Sigmoid colon (tissue), 7 donors: ENCODE measurements around the gene ACTN4. TPM values are rescaled to one million over a fixed set of nuclear protein-coding genes. Genes with fewer than 3 reads are reported as not detected.

Experiments used
- DNase-seq: peaks from one replicate; pipeline ENCODE4 v3.0.0-alpha.2; 2019
- H3K27ac ChIP-seq, 4 donors: fragments of 200-600 bp; sonication (generic); one replicate each; pipeline ENCODE4 v1.5.1; 2016 to 2019; ENCODE audit warnings: mild to moderate bottlenecking in 1 of 4
- H3K27me3 ChIP-seq, 3 donors: fragments of 200-600 bp; sonication (generic); one replicate each; pipeline ENCODE4 v1.5.1; 2019; ENCODE audit warnings: mild to moderate bottlenecking in 1 of 3
- H3K36me3 ChIP-seq, 4 donors: fragments of 200-600 bp; sonication (generic); one replicate each; pipeline ENCODE4 v1.5.1; 2016 to 2019
- H3K4me1 ChIP-seq, 4 donors: fragments of 200-600 bp; sonication (generic); one replicate each; pipeline ENCODE4 v1.5.1; 2017 to 2019
- H3K4me3 ChIP-seq, 4 donors: fragments of 200-600 bp; sonication (generic); one replicate each; pipeline ENCODE4 v1.5.1; 2017 to 2019; ENCODE audit warnings: mild to moderate bottlenecking in 2 of 4, moderate library complexity in 1 of 4
- H3K9me3 ChIP-seq, 4 donors: fragments of 200-600 bp in 3 of 4; sonication (generic) in 3 of 4; one replicate each; pipeline versions ENCODE4 v1.5.1 to v1.6.1; 2013 to 2019
- CTCF ChIP-seq, 4 experiments: fragments of 450-650 bp in 3 of 4; fragments of 200-600 bp in 1 of 4; IDR thresholded peaks; one replicate each; pipeline ENCODE4 v1.5.1; 2016 to 2019; ENCODE audit warnings: antibody characterized with exemption in 4 of 4, mild to moderate bottlenecking in 3 of 4, moderate library complexity in 2 of 4
- EP300 ChIP-seq, 4 donors: sonication (generic); formaldehyde crosslinking; IDR thresholded peaks; one replicate each; pipeline ENCODE4 v1.6.1; 2017; ENCODE audit warnings: antibody characterized with exemption in 4 of 4
- POLR2A ChIP-seq, 2 donors: fragments of 450-650 bp; IDR thresholded peaks; one replicate each; pipeline ENCODE4 v1.6.1; 2016; ENCODE audit warnings: antibody characterized with exemption in 2 of 2, mild to moderate bottlenecking in 2 of 2, moderate library complexity in 2 of 2
- POLR2AphosphoS5 ChIP-seq, 4 donors: sonication (generic); formaldehyde crosslinking; IDR thresholded peaks; one replicate each; pipeline ENCODE4 v1.6.1; 2017; ENCODE audit warnings: antibody characterized with exemption in 4 of 4
- WGBS, 2 donors: extraction: QIAGEN DNeasy Blood & Tissue Kit; methylation state at CpG; one replicate each; pipeline ENCODE4 v1.1.7; 2013; 5-methylcytosine and 5-hydroxymethylcytosine counted together
- intact Hi-C: fragments of 100-400 bp; cut with DNase I; formaldehyde crosslinking; loops from one replicate; pipeline ENCODE4 v1.15.1; 2023
- polyA plus RNA-seq, 3 donors: library from polyadenylated mRNA; stranded (reverse); fragments of 200-250 nt; gene quantifications; one replicate each; pipeline ENCODE4 v1.2.3, GENCODE V29; 2013
- total RNA-seq, 4 donors: library from RNA; depleted of rRNA; stranded (reverse); fragments of >200 nt; gene quantifications; one replicate each; pipeline ENCODE4 v1.1.0, GENCODE V29; 2016
- donor health status: healthy with polysubstance abuse.
- donor health status: Bipolar disorder and iron deficiency.
- donor health status: healthy.

The ACTN4 gene
- total and polyA plus RNA-seq, 7 donors = 122 to 456 (median 176) TPM

GRCh38 chr19:38615007-38615581, 32.4 kb upstream of the ACTN4 start:
- 78 to 82% methylated on average over 7 of the region's 7 CpGs for WGBS, 2 donors
- no peaks in the 10 kb centered on the region for H3K36me3 ChIP-seq
- no peak overlapping the region for H3K4me3 ChIP-seq
- intact Hi-C loops = loop anchor here (5.0 kb wide), 2 partner anchors 213 to 317 kb away; partner anchors contain the start of genes FAM98C, MRPS12 and SARS2
- no peaks in the 10 kb centered on the region for H3K9me3 ChIP-seq
- H3K27ac ChIP-seq = no peak overlapping the region
- TF ChIP-seq POLR2A (IDR thresholded peaks at IDR 0.05) (no peak), CTCF (IDR thresholded peaks at IDR 0.05) (no peak), EP300 (IDR thresholded peaks at IDR 0.05) (no peak), POLR2AphosphoS5 (IDR thresholded peaks at IDR 0.05) (no peak)
- no peak for DNase-seq
- H3K4me1 ChIP-seq = peaks cover 0 to 18% (median 15%) of the 10 kb centered on the region in 4 donors
- no peaks in the 10 kb centered on the region for H3K27me3 ChIP-seq

- TF ChIP-seq POLR2AphosphoS5 (IDR thresholded peaks at IDR 0.05) (no peak), EP300 (IDR thresholded peaks at IDR 0.05) (no peak), CTCF (IDR thresholded peaks at IDR 0.05) (no peak), POLR2A (IDR thresholded peaks at IDR 0.05) (no peak)
- intact Hi-C loops = loop anchor here (5.0 kb wide), 2 partner anchors 214 to 316 kb away; partner anchors contain the start of genes FAM98C, MRPS12 and SARS2
- Histone ChIP-seq H3K4me3 (no peak overlapping the region), H3K27ac (no peak overlapping the region), H3K4me1 (peaks cover 0 to 24% (median 19%) of the 10 kb centered on the region in 4 donors), H3K9me3 (no peaks in the 10 kb centered on the region), H3K36me3 (peaks cover 2 to 11% (median 11%) of the 10 kb centered on the region in 4 donors), H3K27me3 (no peaks in the 10 kb centered on the region)
- DNase-seq = no peak
- 85 to 86% methylated on average over 6 of the region's 6 CpGs for WGBS, 2 donors
Measured at GRCh38 chr19:38616265-38616664, 31.2 kb upstream of the ACTN4 start.

- Histone ChIP-seq H3K4me3 (peak overlapping the region in 2 of 4 donors; percentile 81 to 83), H3K27ac (no peak overlapping the region), H3K27me3 (no peaks in the 10 kb centered on the region), H3K9me3 (no peaks in the 10 kb centered on the region), H3K4me1 (peaks cover 0 to 24% (median 19%) of the 10 kb centered on the region in 4 donors), H3K36me3 (peaks cover 13 to 22% (median 17%) of the 10 kb centered on the region in 4 donors)
- WGBS, 2 donors = 59 to 84% methylated on average over 9 of the region's 9 CpGs
- TF ChIP-seq EP300 (IDR thresholded peaks at IDR 0.05) (no peak), POLR2A (IDR thresholded peaks at IDR 0.05) (no peak), POLR2AphosphoS5 (IDR thresholded peaks at IDR 0.05) (no peak), CTCF (IDR thresholded peaks at IDR 0.05) (no peak)
- DNase-seq = no peak
- intact Hi-C loops = loop anchor here (5.0 kb wide), 2 partner anchors 215 to 315 kb away; partner anchors contain the start of genes FAM98C, MRPS12 and SARS2
Measured at GRCh38 chr19:38617283-38617763, 30.1 kb upstream of the ACTN4 start.

GRCh38 chr19:38617764-38618589, 29.5 kb upstream of the ACTN4 start, which contains the start of gene MAP4K1:
Gene MAP4K1 (minus strand): TSS chr19:38617953. CDS start chr19:38617895, 58 bp downstream.
- Histone ChIP-seq H3K4me3 (peak within 1 kb of the TSS; percentile 50 to 98 (median 82)), H3K9me3 (no peaks in the 10 kb centered on the region), H3K36me3 (peaks cover 13 to 27% (median 22%) of the 10 kb centered on the region in 4 donors), H3K27ac (peak within 1 kb of the TSS; percentile 84 to 94 (median 88)), H3K4me1 (peaks cover 0 to 24% (median 19%) of the 10 kb centered on the region in 4 donors), H3K27me3 (no peaks in the 10 kb centered on the region)
- TF ChIP-seq EP300 (IDR thresholded peaks at IDR 0.05) (no peak), POLR2A (IDR thresholded peaks at IDR 0.05) (no peak), CTCF (IDR thresholded peaks at IDR 0.05) (no peak), POLR2AphosphoS5 (IDR thresholded peaks at IDR 0.05) (no peak)
- intact Hi-C loops = loop anchor here (5.0 kb wide), 2 partner anchors 216 to 314 kb away; partner anchors contain the start of genes FAM98C, MRPS12 and SARS2
- no peak for DNase-seq
- 27 to 64% methylated on average over 28 of the region's 28 CpGs for WGBS, 2 donors
